PC-3 (cell line): ENCODE measurements around the gene COMT. TPM values are rescaled to one million over a fixed set of nuclear protein-coding genes. Genes with fewer than 3 reads are reported as not detected.

Source experiments
- ATAC-seq: fragments of 200-7000 bp; cut with Tn5 transposase; 2 replicates; pipeline ENCODE4 v1.9.1; 2020; ENCODE audit warnings: mild to moderate bottlenecking, moderate library complexity
- BruUV-seq: library from RNA; stranded (reverse); fragments of 400-500 nt; replicated peaks from 2 replicates; lab custom pipeline; 2021; lab: Mats Ljungman, UMichigan
- CTCF ChIA-PET: fragments of 300-600 bp; sonication (Branson Sonifier 250); formaldehyde crosslinking; loops from one replicate; lab custom pipeline; 2022; ENCODE audit warnings: antibody characterized with exemption; lab: Charles Lee
- POLR2A ChIA-PET: fragments of 300-600 bp; sonication (Branson Sonifier 250); formaldehyde crosslinking; loops from one replicate; lab custom pipeline; 2022; ENCODE audit warnings: antibody characterized with exemption; ENCODE audit not compliant: unreplicated experiment; lab: Charles Lee
- DNase-seq: peaks from one replicate; pipeline ENCODE4 v3.0.0-alpha.2; 2015
- H2AFZ ChIP-seq: fragments of 300-600 bp; sonication (generic); 2 replicates; pipeline ENCODE4 v1.6.0; 2016; ENCODE audit warnings: antibody characterized with exemption, low read length
- H3F3A ChIP-seq: fragments of 300-600 bp; sonication (generic); one replicate; pipeline ENCODE4 v1.6.0; 2017; ENCODE audit warnings: antibody characterized with exemption, low read length, control low read depth, mild to moderate bottlenecking; ENCODE audit not compliant: unreplicated experiment
- H3K27ac ChIP-seq: fragments of 300-600 bp; sonication (generic); 2 replicates; pipeline ENCODE4 v1.5.1; 2016; ENCODE audit warnings: mild to moderate bottlenecking, low read length
- H3K27me3 ChIP-seq: fragments of 300-600 bp; sonication (generic); 2 replicates; pipeline ENCODE4 v1.6.1; 2016; ENCODE audit warnings: low read length, mixed read lengths
- H3K36me3 ChIP-seq: fragments of 300-600 bp; sonication (generic); 2 replicates; pipeline ENCODE4 v1.6.1; 2016; ENCODE audit warnings: low read depth, mixed run types, low read length, mixed read lengths
- H3K4me1 ChIP-seq: fragments of 300-600 bp; sonication (generic); 2 replicates; pipeline ENCODE4 v1.5.1; 2016; ENCODE audit warnings: low read length; ENCODE audit not compliant: insufficient read depth
- H3K4me2 ChIP-seq: fragments of 300-600 bp; sonication (generic); 2 replicates; pipeline ENCODE4 v1.6.0; 2016; ENCODE audit warnings: low read length
- H3K4me3 ChIP-seq: fragments of 300-600 bp; sonication (generic); 2 replicates; pipeline ENCODE4 v1.5.1; 2016; ENCODE audit warnings: mild to moderate bottlenecking, low read length, mixed read lengths
- H3K79me2 ChIP-seq: fragments of 300-600 bp; sonication (generic); 2 replicates; pipeline ENCODE4 v1.6.1; 2017; ENCODE audit warnings: low read length, mixed read lengths
- H3K9ac ChIP-seq: fragments of 300-600 bp; sonication (generic); 2 replicates; pipeline ENCODE4 v1.6.0; 2016; ENCODE audit warnings: mild to moderate bottlenecking, low read length
- H3K9me2 ChIP-seq: fragments of 300-600 bp; sonication (generic); replicated peaks from 2 replicates; pipeline ENCODE4 v1.6.1; 2016; ENCODE audit warnings: mixed run types, low read length, mixed read lengths
- H3K9me3 ChIP-seq: fragments of 300-600 bp; sonication (generic); 2 replicates; pipeline ENCODE4 v1.6.1; 2016; ENCODE audit warnings: low read length, mixed read lengths
- H4K20me1 ChIP-seq: fragments of 300-600 bp; sonication (generic); 2 replicates; pipeline ENCODE4 v1.6.1; 2016; ENCODE audit warnings: low read length, mixed read lengths
- EZH2 ChIP-seq: fragments of 300-600 bp; sonication (generic); IDR thresholded peaks from one replicate; pipeline ENCODE4 v1.6.1; 2017; ENCODE audit warnings: antibody characterized with exemption, mild to moderate bottlenecking, low read length; ENCODE audit not compliant: unreplicated experiment
- EZH2phosphoT487 ChIP-seq: fragments of 300-600 bp; sonication (generic); IDR thresholded peaks from 2 replicates; pipeline ENCODE4 v1.6.1; 2018; ENCODE audit warnings: mild to moderate bottlenecking, antibody characterized with exemption, low read length, borderline replicate concordance
- intact Hi-C: fragments of 100-400 bp; cut with micrococcal nuclease; formaldehyde crosslinking; loops from 2 replicates; pipeline ENCODE4 v1.9.0; 2023
- total RNA-seq: library from RNA; depleted of rRNA; stranded (reverse); fragments of >200 nt; gene quantifications from 2 replicates; pipeline ENCODE4 v1.2.3, GENCODE V29; 2014
- TF ChIP-seq, protein P1 (sequence below): fragments of 300-600 bp; sonication (generic); conservative IDR thresholded peaks from 2 replicates; pipeline ENCODE4 v1.5.1; 2017; ENCODE audit warnings: antibody characterized with exemption, low read depth, mild to moderate bottlenecking, low read length

Gene COMT
- total RNA-seq, 1 experiment from 2014 or later = 204 TPM

DNA sequence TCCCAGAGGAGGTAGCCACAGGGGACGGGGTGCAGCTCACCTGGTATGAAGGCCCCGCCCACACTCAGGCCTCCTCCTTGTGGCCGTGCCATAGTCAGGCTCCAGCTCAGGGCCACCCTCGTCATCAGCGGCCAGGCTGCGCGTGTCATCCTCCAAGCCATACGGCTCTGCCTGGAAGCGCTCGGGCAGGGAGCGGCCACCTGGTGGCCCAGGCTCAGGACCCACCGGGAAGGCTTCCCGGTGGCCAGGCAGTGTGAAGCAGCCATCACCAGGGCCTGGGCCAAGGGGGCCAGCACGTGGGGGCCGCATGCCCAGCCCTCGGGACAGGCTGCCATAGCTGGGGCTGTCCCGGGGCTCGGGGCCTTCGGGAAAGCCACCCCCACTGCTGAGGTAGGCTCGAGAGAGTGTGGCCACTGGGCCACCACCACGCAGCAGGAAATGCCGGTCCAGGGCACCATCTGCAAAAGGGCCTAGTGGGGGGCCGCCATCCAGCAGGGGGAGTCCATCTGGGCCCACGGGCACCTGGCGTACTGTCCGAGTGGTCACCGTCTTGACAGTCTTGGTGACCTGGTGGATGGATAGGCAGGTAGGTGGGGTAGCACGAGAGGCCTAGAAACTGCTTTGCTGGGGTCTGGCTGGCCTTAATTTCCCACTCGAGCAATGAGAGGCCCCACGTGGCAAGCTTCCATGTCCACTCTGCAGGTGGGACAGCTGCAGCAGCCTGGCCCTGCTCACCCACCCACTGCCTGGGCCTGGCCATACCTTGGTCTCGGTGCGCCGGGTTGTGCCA is 39.8 kb downstream of the COMT start:
- Histone ChIP-seq H3K9me3 (no peaks in the 10 kb centered on the region), H3K4me3 (no peak overlapping the region), H3F3A (no peaks in the 10 kb centered on the region), H3K9ac (no peak overlapping the region), H4K20me1 (no peaks in the 10 kb centered on the region), H3K79me2 (no peaks in the 10 kb centered on the region), H2AFZ (no peak overlapping the region), H3K27me3 (no peaks in the 10 kb centered on the region), H3K36me3 (no peaks in the 10 kb centered on the region), H3K9me2 (no peaks in the 10 kb centered on the region), H3K4me1 (peaks cover 17% of the 10 kb centered on the region), H3K4me2 (no peak overlapping the region), H3K27ac (no peak overlapping the region)
- DNase-seq (no peak), ATAC-seq (no peak)
- ChIA-PET POLR2A (no interaction called here), CTCF (no interaction called here)
- TF ChIP-seq EZH2phosphoT487 (no peak), EZH2 (no peak)
- TF ChIP-seq, protein P1, sequence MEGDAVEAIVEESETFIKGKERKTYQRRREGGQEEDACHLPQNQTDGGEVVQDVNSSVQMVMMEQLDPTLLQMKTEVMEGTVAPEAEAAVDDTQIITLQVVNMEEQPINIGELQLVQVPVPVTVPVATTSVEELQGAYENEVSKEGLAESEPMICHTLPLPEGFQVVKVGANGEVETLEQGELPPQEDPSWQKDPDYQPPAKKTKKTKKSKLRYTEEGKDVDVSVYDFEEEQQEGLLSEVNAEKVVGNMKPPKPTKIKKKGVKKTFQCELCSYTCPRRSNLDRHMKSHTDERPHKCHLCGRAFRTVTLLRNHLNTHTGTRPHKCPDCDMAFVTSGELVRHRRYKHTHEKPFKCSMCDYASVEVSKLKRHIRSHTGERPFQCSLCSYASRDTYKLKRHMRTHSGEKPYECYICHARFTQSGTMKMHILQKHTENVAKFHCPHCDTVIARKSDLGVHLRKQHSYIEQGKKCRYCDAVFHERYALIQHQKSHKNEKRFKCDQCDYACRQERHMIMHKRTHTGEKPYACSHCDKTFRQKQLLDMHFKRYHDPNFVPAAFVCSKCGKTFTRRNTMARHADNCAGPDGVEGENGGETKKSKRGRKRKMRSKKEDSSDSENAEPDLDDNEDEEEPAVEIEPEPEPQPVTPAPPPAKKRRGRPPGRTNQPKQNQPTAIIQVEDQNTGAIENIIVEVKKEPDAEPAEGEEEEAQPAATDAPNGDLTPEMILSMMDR = no peak
- no TSS peak for BruUV-seq
- intact Hi-C loops = no loop called here

DNA sequence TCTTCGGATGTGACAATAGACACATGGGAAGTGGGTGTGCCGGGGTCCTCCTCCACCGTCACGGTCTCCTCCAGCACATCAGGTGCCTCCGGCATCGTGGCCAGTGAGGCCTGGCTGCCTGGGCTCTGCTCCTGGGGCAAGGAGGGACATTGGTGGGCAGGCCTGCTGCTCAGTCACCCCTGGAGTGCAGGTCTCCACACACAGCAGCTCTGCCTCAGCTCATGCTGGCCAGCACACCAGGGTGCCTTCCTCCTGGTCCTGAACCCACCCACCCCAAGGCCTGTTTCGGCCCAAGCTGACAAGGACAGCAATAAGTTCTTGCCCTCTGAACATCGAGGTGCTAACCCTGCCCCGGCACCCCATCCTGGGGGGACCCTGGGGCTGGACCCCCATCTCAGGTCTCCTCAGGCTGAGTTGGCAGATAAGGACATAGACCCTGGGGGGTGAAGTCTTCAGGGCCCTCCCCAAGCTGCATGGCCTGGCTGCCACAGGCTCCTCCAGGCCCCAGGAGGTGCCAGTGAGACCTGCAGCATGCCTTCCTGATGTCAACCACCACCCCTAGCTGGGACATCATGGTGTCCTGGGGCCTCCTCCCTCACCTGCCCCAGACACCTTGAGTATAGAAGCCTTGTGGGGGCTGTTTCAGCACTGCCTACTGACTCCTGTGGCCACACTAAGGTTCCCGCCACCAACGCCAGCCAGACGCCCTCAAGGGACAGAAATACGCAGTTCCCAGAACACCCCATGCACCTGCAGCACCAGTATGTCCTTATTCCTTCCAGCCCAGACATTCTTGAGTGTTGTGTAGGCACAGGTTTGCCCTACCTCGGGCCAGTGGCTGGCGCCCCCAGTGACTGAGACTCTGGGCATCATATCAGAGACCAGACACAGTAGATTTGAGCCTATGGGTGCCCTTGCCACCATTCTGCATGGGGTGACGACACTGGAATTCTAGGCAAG is 40.7 kb downstream of the COMT start:
- no peaks in the 10 kb centered on the region for H3K9me3 ChIP-seq
- POLR2A ChIA-PET = no interaction called here
- no TSS peak for BruUV-seq
- H3K27me3 ChIP-seq = no peaks in the 10 kb centered on the region
- DNase-seq (no peak), ATAC-seq (no peak)
- no peak overlapping the region for H3K9ac ChIP-seq
- no peak overlapping the region for H3K4me2 ChIP-seq
- no peaks in the 10 kb centered on the region for H4K20me1 ChIP-seq
- no peak for TF ChIP-seq EZH2phosphoT487
- TF ChIP-seq, protein P1 = no peak
- TF ChIP-seq EZH2 = no peak
- no peaks in the 10 kb centered on the region for H3K36me3 ChIP-seq
- no peak overlapping the region for H3K4me3 ChIP-seq
- H3K9me2 ChIP-seq = no peaks in the 10 kb centered on the region
- peaks cover 18% of the 10 kb centered on the region for H3K4me1 ChIP-seq
- no peaks in the 10 kb centered on the region for H3K79me2 ChIP-seq
- H3K27ac ChIP-seq = no peak overlapping the region
- no peak overlapping the region for H2AFZ ChIP-seq
- no peaks in the 10 kb centered on the region for H3F3A ChIP-seq
- intact Hi-C loops = no loop called here
- CTCF ChIA-PET = no interaction called here
